GM12891 (cell line): ENCODE measurements around the gene SEZ6L2.

Experiments used
- POLR2A ChIP-seq: IDR thresholded peaks from 2 replicates; pipeline ENCODE4 v1.6.1; 2011; ENCODE audit warnings: low read depth, low read length, control low read depth
- POLR2AphosphoS5 ChIP-seq: IDR thresholded peaks from 2 replicates; pipeline ENCODE4 v1.6.1; 2011; ENCODE audit warnings: low read depth, low read length, control low read depth
- SPI1 ChIP-seq: IDR thresholded peaks from 2 replicates; pipeline ENCODE4 v1.6.1; 2011; ENCODE audit warnings: low read depth, low read length, control low read depth
- TAF1 ChIP-seq: IDR thresholded peaks from 2 replicates; pipeline ENCODE4 v1.6.1; 2011; ENCODE audit warnings: low read depth, low read length, control low read depth

DNA sequence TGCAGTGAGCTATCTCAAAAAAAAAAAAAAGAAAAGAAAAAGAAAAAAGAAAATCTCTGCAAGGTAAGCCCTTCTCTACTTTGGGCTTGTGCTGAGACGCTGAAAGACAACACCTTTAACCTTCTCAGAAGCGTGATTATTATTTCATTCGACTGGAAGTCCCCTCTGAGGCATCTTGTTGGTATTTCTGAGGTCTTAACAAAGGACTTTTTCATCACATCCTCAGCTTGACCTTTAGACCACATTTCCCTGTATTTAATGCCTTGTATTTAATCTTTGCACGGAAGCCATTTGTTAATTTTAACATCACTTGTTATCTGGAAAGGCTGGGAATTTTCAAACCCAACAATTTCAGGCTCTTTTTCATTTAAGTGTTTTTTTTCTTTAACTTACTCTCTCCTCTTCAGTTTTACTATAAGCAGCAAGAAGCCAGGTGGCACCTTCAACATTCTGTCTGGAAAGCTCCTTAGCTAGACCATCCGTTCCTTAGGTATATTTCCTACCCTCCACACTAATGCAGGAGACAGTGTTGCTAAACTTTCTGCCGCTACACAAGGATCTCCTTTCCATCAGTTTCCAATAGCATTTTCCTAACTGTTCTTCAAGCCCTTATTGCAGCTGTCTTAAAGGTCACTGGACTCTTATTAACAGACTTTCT is 16.4 kb upstream of the SEZ6L2 start:
- TF ChIP-seq POLR2A (no peak), SPI1 (no peak), TAF1 (no peak), POLR2AphosphoS5 (no peak)
